Measurements from ENCODE around the gene KLK2.
A peak's percentile ranks its signal among the peaks of the same experiment; 100 is the strongest.

KLK2 gene

GRCh38 chr19:50908336-50908735, 35.1 kb downstream of the KLK2 start:
- no peak for ATAC-seq
- no peak for TF ChIP-seq GLIS3 (CRISPR knock-in tag; IDR thresholded peaks at IDR 0.05)
- TF ChIP-seq TOX (CRISPR knock-in tag; IDR thresholded peaks at IDR 0.05; ENCODE audit: borderline replicate concordance) = no peak
- no peak for TF ChIP-seq SNAI2 (CRISPR knock-in tag; IDR thresholded peaks at IDR 0.05)
- TF ChIP-seq, protein P1, sequence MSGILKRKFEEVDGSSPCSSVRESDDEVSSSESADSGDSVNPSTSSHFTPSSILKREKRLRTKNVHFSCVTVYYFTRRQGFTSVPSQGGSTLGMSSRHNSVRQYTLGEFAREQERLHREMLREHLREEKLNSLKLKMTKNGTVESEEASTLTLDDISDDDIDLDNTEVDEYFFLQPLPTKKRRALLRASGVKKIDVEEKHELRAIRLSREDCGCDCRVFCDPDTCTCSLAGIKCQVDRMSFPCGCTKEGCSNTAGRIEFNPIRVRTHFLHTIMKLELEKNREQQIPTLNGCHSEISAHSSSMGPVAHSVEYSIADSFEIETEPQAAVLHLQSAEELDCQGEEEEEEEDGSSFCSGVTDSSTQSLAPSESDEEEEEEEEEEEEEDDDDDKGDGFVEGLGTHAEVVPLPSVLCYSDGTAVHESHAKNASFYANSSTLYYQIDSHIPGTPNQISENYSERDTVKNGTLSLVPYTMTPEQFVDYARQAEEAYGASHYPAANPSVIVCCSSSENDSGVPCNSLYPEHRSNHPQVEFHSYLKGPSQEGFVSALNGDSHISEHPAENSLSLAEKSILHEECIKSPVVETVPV (CRISPR knock-in tag; IDR thresholded peaks at IDR 0.05) = no peak
- no peak for TF ChIP-seq ZNF70 (CRISPR knock-in tag; IDR thresholded peaks at IDR 0.05)
- TF ChIP-seq PPARA (CRISPR knock-in tag; IDR thresholded peaks at IDR 0.05; ENCODE audit: borderline replicate concordance) = no peak
- TF ChIP-seq ISL1 (CRISPR knock-in tag; IDR thresholded peaks at IDR 0.05) = no peak
- no peak for TF ChIP-seq CSDC2 (CRISPR knock-in tag; IDR thresholded peaks at IDR 0.05)
- no peak for TF ChIP-seq ESRRG (CRISPR knock-in tag; IDR thresholded peaks at IDR 0.05)
- TF ChIP-seq ZNF565 (CRISPR knock-in tag; conservative IDR thresholded peaks at IDR 0.05; ENCODE audit: low read depth) = no peak
- TF ChIP-seq TCF4 (CRISPR knock-in tag; IDR thresholded peaks at IDR 0.05; ENCODE audit: borderline replicate concordance) = no peak
- TF ChIP-seq TSHZ2 (CRISPR knock-in tag; IDR thresholded peaks at IDR 0.05) = no peak

GRCh38 chr19:50909240-50910070, 36.2 kb downstream of the KLK2 start:
- TF ChIP-seq RARB (CRISPR knock-in tag; IDR thresholded peaks at IDR 0.05) (no peak), ISL1 (CRISPR knock-in tag; IDR thresholded peaks at IDR 0.05) (no peak), ZFP3 (CRISPR knock-in tag; IDR thresholded peaks at IDR 0.05) (no peak), BACH2 (CRISPR knock-in tag; IDR thresholded peaks at IDR 0.05; ENCODE audit: borderline replicate concordance) (no peak), TCF4 (CRISPR knock-in tag; IDR thresholded peaks at IDR 0.05; ENCODE audit: borderline replicate concordance) (no peak), OSR1 (CRISPR knock-in tag; IDR thresholded peaks at IDR 0.05) (no peak), PPARA (CRISPR knock-in tag; IDR thresholded peaks at IDR 0.05; ENCODE audit: borderline replicate concordance) (no peak), CSDC2 (CRISPR knock-in tag; IDR thresholded peaks at IDR 0.05) (no peak), ZNF8 (CRISPR knock-in tag; IDR thresholded peaks at IDR 0.05) (no peak), ZFP30 (CRISPR knock-in tag; IDR thresholded peaks at IDR 0.05) (no peak), CREB5 (CRISPR knock-in tag; IDR thresholded peaks at IDR 0.05; ENCODE audit: low read depth) (no peak), TSHZ2 (CRISPR knock-in tag; IDR thresholded peaks at IDR 0.05) (no peak), PATZ1 (CRISPR knock-in tag; IDR thresholded peaks at IDR 0.05; ENCODE audit: borderline replicate concordance) (no peak), ARNTL (CRISPR knock-in tag; IDR thresholded peaks at IDR 0.05; ENCODE audit: borderline replicate concordance, low read depth) (no peak), ZNF70 (CRISPR knock-in tag; IDR thresholded peaks at IDR 0.05) (no peak)
- TF ChIP-seq, protein P1 (CRISPR knock-in tag; IDR thresholded peaks at IDR 0.05) = no peak
- peak; percentile 84 for ATAC-seq

All from SK-N-SH treated with all-trans-retinoic acid at 6 μM for 48 hours (cell line).